NCI-H1048 (cell line): ENCODE data around the gene PRSS21.

ENCODE experiments used
- DNase-seq: peaks from one replicate; lab custom pipeline; 2025; lab: John Stamatoyannopoulos, UW

PRSS21 gene

GRCh38 chr16:2816751-2817339 lies at the start of gene PRSS21:
TSS of gene PRSS21 (plus strand) at chr16:2817237. CDS start at chr16:2817269, 32 bp downstream.
- no peak for DNase-seq

- no peak for DNase-seq
These were observed 49.1 kb upstream of the PRSS21 start for GRCh38 chr16:2767891-2768290.

GRCh38 chr16:2768403-2769089 lies 48.5 kb upstream of the PRSS21 start:
- no peak for DNase-seq

DNA sequence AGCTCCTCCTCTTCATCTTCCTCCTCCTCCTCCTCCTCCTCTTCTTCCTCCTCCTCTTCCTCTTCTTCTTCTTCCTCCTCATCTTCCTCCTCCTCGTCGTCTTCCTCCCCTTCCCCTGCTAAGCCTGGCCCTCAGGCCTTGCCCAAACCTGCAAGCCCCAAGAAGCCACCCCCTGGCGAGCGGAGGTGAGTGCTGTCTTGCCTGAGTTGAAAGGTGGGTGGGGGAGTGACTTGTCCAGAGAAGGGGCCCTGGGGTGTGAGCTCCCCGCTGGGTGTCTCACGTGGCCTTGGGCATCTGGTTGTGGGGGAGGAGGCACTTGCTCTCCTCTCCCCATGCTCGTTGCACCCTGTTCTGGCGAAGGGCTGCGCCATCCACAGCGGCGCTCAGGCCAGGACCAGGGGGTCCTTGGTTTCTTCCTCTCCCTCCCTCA lies 47.9 kb upstream of the PRSS21 start:
- no peak for DNase-seq

DNA sequence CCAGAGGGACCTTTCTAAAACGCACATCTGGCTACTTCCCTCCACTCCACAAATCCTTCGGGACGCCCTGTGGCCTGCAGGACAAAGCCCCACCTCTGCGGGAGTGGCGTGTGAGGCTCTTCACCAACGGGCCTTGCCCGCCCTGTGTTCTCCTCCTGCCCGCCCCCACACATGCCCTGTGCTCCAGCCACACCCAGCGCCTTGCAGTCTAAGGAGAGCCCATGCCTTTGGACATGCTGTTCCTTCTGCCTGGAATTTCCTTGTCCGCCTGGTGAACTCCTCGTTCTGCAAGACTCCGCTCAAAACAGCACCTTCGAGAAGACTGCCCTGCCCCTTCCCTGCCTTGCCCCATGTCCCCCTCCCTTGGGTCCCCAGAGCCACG lies 47.4 kb upstream of the PRSS21 start:
- DNase-seq, result no peak

GRCh38 chr16:2770057-2770951 lies 46.7 kb upstream of the PRSS21 start:
- no peak for DNase-seq

DNA sequence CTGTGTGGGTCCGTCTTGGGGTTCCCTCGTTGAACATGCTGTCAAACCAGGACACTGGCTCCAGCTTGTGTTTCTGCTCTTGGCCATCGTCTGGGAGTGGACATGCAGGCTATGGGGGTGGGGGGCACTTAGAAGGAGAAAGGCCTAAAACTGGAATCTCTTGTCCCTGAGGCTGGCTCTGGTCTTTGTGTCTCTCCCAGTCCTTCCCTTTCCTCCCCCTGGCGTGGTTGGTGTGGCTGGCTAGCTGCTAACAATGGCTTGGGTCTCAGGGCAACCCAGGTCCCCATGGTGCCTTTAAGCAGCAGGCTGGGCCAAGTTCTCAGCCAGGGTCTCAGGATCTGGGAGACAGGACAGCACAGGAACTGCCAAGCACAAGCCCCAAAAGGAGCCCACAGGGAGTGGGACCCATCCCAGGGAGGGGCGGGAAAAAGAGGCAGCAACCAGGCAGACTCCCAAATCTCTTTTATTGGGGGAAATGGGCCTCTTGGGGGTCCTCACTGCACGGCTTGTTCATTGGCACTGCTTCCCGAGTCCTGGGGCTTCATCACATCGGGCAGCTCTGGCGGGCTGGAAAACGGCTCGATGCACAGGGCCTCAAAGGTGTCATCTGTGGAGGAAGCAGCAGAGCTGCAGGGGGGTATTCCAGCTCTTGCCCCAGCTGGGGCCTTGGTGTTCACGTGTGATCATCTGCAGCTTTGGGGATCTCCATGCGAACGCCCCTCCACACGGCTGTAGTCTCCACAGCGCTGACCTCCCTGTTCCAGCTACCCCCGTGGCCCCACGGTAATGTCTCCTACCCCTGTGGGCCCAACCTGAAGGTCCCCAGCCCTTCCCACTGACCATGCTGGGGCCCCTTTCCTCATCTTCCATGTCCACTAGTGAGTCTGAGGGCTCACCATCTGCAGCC lies 45.3 kb upstream of the PRSS21 start:
- no peak for DNase-seq

DNA sequence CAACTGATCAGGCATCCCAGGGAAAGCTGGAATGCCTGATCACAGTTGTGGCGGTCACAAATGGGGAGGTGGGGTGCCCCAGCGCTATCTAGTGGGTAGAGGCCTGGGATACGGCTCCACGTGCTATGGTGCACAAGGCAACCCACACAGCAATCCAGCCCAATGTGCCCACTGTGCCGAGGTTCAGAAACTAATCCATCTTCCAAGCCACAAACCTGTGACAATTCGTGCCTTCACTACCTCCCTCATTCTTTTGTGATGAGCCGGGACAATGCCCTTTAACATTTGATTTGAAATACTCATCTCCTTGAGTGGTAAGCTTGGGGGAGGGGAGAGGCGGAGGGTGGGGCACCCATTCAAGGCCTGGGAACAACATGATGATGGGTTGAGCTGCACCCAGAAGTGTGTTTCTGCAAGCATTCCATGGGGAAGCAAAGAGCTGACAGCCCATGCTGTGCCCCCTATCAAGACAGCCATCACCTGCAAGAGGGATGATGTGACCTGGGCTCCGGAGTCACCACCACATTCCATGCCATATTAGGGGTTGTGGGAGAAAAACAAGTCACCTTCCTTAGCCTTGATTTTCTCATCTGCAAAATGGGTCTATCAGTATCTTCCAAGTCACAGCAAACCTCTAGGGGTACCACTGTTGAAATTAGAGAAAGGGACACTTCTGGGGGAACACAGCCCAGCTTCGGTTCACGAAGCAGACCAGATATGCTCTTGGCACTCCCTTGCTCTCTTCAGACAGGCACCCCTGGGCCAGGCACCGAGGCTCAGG lies 43.7 kb upstream of the PRSS21 start:
- DNase-seq, result no peak

DNA sequence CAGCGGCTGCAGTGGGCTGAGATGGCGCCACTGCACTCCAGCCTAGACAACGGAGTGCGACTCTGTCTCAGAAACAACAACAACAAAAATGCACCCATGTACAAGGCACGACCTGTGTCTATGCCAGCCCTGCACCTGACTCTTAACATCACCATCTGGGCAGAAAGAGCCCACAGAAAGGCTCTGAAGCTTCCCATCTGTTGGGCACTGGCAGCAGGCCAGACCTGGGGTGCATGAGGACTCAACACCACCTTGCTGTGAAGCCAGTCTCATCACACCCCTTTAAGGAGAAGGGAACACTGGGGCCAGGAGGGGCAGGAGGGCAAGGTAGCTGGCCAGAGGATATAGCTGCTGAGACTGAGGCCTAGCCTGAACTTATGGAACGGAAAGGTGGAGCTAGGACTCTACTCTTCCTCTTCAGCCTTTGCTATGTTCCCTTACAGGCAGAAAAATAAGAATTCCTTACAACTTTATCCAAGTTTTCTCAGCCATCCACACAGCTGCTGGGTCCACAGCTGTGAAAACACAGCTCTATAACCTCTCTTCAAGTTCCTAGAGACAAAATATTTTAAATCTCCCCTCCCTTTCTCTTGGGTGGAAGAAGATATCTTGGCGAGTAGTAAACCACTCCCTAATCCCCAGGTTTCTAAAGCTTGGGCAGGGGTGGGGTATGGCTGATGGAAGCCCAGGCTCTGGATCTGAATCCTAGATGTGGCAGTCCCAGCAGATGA lies 42.7 kb upstream of the PRSS21 start:
- no peak for DNase-seq

GRCh38 chr16:2775131-2775716 lies 41.8 kb upstream of the PRSS21 start:
- DNase-seq, result no peak

GRCh38 chr16:2775765-2776499 lies 41.1 kb upstream of the PRSS21 start:
- no peak for DNase-seq

DNA sequence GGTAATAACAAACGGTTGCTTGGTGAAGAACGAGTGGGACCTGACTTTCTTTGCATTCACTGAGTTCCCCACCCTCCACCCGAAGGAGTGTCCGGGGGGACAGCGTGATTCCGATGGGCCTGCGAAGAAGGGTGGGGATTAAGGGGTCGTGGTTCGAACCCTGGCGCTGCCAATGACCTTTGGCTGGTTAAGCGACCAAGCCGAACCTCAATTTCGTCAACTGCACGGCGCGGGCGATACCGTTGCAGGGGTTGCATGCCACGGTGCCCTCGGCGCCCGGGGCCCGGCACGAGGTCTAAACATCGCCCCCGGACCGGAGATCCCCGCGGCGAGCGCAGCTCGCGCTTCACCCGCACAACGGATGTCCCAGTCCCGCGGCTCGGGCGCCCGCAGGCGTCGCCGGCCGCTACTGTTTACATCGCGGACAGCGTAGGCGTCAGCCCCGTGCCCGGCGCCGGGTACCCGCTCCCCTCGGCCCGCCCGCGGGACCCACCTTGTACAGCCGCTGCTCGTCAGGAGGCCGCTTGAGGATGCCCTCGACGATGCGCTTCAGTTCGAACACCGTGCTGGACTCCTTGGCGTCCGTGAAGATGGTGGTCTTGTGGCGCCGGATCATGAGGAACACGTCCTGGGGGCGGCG lies 40.4 kb upstream of the PRSS21 start:
- no peak for DNase-seq

GRCh38 chr16:2777231-2777902 lies 39.7 kb upstream of the PRSS21 start, which contains the start of gene ELOB:
TSS of gene ELOB (minus strand) at chr16:2777280. CDS start at chr16:2777239, 41 bp downstream.
- peak; percentile 8 for DNase-seq

DNA sequence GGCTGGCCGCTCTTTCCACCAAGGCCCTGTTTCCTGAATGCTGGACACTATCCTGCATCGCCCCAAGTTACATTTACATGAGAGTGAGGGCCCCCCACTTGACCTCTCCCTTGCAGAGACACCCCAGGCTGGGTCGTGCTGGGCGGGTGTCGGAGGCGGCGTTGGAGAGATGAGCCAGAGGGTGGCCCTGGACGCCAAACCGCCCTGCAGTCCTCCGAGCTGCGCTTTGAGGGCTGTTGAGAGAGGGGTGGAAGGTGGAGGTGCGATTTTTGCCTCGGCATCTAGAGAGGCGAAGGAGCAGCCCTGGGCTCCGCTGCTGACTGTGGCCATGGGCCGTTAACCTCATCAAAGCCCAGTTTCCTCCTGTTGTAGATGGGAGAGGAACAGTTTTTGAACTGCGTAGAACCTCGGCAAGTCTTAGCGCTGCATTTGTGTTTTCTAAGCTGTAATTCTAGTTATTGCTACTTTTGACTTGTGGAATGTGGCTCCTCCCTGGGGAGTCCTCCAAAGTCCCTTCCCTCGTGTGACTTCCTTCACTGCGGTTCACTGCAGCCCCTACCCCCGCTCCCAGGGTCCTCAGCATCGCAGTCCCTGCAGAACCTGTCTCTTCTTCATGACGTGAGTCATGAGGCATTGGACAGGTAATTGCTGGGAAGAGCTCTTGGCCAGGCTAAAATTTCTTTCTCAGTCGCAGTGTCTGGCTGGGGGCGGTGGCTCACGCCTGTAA lies 39.0 kb upstream of the PRSS21 start:
- DNase-seq, result no peak

DNA sequence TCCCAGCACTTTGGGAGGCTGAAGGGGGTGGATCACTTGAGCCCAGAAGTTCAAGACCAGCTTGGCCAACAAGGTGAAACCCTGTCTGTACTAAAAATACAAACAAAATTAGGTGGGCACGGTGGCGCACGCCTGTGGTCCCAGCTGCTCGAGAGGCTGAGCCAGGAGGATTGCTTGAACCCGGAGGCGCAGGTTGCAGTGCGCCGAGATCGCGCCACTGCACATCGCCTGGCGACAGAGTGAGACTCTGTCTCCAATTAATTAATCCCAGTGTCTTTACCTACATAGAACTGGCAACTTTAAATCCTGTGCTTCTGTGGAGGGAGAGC lies 38.4 kb upstream of the PRSS21 start:
- no peak for DNase-seq

DNA sequence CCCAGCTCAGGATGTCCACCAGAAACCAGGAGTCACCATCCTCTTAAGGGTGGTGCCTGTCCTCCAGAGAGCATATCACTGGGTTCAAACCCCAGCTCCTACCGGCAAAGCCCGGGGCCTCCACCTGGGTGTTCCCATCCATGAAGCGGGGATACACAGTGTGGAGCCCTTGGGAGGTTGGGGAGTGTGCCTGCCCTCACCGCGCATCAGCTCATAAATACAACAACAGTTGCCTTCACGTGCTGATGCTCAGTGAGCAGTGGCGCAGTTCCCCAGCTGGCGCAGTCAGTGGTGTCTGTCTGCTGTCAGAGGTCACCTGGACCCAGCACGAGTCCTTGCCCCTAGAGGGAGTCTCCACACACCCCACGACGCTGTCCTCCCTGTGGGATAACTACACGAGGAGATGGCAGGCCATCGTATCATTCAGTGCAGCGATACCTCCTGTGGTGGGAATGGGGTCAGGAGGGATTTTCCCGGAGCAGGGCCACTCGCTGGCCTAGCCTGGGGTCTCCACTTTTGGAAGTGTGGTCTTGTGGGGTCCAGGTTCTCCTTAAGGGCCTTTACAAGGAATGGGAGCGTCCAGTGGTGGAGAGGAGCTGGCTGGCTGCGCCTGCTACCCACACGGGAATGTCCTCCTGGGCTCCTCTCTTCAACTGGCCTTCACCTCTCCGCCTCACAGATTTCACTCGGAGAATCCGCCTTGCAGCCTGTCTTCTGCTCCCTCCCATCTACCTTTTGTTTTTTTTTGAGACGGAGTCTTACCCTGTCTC lies 37.7 kb upstream of the PRSS21 start:
- no peak for DNase-seq
